T-helper 22 cell (primary cell): ENCODE measurements around the gene DAW1.
"Not testable (repeated sequence)": the region's sequence is repeated elsewhere in the genome, so short reads cannot be mapped to it uniquely, and the experiment has no call there.

Source experiments
- DNase-seq: peaks from one replicate; pipeline ENCODE4 v3.0.0-alpha.2; 2020; ENCODE audit warnings: low read depth

DAW1 gene

GRCh38 chr2:227914362-227914761 lies 42.9 kb downstream of the DAW1 start:
- no peak for DNase-seq

GRCh38 chr2:227921648-227922047 lies 50.2 kb downstream of the DAW1 start:
- no peak for DNase-seq

GRCh38 chr2:227932001-227932400 lies 60.6 kb downstream of the DAW1 start:
- no peak for DNase-seq

GRCh38 chr2:227932403-227932802 lies 61.0 kb downstream of the DAW1 start:
- DNase-seq: no peak

GRCh38 chr2:227933884-227934283 lies 62.5 kb downstream of the DAW1 start:
- DNase-seq: no peak

- not testable (repeated sequence) for DNase-seq
Measured at GRCh38 chr2:227936249-227936648, 64.8 kb downstream of the DAW1 start.

- no peak for DNase-seq
Measured at GRCh38 chr2:227939271-227940027, 68.0 kb downstream of the DAW1 start.

GRCh38 chr2:227942021-227942420 lies 70.6 kb downstream of the DAW1 start:
- DNase-seq: no peak

- DNase-seq: no peak
Measured at GRCh38 chr2:227942965-227943364, 71.5 kb downstream of the DAW1 start.

GRCh38 chr2:227960317-227960716 lies 88.9 kb downstream of the DAW1 start:
- no peak for DNase-seq

GRCh38 chr2:227971619-227972230 lies 100.3 kb downstream of the DAW1 start:
- DNase-seq: no peak

GRCh38 chr2:227973241-227973640 lies 101.8 kb downstream of the DAW1 start:
- DNase-seq: no peak
